Dedifferentiated amniotic fluid mesenchymal stem cell (primary cell): ENCODE results near the gene EPN1.

Experiments
- DNase-seq: peaks from one replicate; pipeline ENCODE4 v3.0.0-alpha.2; 2016; ENCODE audit errors: extremely low spot score

EPN1 gene

GRCh38 chr19:55660991-55661390, 14.0 kb upstream of the EPN1 start:
- no peak for DNase-seq

DNA sequence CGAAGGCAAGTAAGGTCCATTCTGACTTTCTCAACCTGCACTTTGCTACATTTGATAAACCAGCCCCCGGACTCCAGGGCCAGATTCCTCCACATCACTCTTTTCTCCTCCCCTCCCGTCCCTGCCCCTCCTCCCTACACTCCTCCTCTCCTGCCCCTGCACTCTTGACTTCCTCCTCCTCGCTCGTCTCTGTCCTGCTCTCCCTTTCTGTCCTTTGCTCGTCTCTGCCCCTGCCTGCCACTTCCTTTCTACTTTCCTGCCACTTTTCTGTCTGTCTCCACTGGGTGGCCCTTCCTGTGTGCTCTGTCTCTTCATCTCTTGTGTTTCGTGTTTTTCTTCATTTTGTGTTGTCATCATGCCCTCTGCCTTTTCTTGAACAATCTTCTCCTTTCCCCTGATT, 13.2 kb upstream of the EPN1 start:
- DNase-seq = no peak

- no peak for DNase-seq
Observed at GRCh38 chr19:55663846-55664536, 11.0 kb upstream of the EPN1 start.

GRCh38 chr19:55666343-55667005, 8.6 kb upstream of the EPN1 start:
- DNase-seq = no peak

GRCh38 chr19:55667006-55667381, 8.0 kb upstream of the EPN1 start:
- no peak for DNase-seq

- no peak for DNase-seq
Observed at GRCh38 chr19:55667511-55667910, 7.5 kb upstream of the EPN1 start.

GRCh38 chr19:55667958-55668357, 7.1 kb upstream of the EPN1 start:
- DNase-seq = no peak

DNA sequence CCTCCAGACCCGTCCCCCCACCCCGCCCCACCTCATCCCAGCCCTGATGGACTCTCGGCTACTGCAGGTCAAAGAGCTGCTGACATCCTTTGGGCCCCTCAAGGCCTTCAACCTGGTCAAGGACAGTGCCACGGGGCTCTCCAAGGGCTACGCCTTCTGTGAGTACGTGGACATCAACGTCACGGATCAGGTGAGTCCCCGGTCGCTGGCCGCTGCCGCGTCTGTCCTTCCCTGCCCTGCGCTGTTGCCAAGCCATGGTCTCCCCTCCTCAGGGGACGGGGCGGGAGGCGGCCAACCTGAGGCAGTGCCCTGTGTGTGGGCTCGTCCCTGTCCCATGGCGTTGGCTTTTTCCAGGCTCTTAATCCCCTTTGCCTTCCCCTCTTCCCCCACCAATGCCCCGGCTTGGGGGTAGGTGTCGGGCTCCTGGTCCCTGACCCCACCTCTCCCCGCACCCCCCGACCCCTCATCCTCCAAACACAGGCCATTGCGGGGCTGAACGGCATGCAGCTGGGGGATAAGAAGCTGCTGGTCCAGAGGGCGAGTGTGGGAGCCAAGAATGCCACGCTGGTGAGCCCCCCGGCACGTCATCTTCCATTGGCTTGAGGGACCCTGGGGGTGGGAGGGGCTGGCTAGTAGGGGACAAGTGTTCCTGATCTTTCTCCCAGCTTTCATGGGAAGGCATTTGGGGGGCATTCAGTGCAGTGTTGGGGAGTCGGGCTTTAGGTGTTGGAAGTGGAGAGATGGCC, 6.2 kb upstream of the EPN1 start:
- no peak for DNase-seq

- no peak for DNase-seq
Observed at GRCh38 chr19:55669418-55670279, 5.4 kb upstream of the EPN1 start.

- DNase-seq = no peak
Observed at GRCh38 chr19:55670280-55671053, 4.6 kb upstream of the EPN1 start.

- DNase-seq = no peak
Observed at GRCh38 chr19:55671054-55671378, 4.0 kb upstream of the EPN1 start.

DNA sequence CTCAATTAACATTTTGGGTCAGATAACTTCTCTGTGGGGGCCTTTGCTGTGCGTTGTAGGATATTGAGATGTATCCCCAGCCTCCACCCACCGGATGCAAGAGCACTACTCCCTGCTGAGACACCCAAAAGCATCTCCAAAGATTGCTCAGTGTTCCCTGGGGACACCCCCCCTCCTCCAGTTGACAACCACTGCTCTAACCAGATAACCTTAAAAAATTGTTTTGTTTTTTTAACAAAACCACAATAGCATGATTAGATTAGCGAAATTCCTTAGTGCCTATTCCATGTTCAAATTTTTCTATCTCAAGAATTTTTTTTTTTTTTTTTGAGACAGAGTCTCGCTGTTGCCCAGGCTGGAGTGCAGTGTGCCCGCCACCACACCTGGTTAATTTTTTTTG, 2.6 kb upstream of the EPN1 start:
- no peak for DNase-seq

- no peak for DNase-seq
Observed at GRCh38 chr19:55673465-55673864, 1.6 kb upstream of the EPN1 start.

DNA sequence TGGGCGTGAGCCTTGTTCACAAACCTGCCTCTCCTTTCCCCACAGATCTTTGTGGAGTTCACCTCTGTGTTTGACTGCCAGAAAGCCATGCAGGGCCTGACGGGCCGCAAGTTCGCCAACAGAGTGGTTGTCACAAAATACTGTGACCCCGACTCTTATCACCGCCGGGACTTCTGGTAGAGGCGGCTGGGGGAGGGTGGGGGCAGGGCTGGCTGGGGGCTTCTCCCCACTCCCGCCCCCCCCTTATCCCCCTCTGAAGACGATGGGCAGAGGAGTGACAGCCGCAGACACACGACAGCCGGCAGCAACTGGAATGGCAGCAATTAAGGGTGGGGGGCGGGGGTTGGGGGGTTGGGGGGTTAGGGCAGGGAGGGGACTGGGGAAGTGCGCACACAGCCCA, 1.1 kb upstream of the EPN1 start:
- no peak for DNase-seq

DNA sequence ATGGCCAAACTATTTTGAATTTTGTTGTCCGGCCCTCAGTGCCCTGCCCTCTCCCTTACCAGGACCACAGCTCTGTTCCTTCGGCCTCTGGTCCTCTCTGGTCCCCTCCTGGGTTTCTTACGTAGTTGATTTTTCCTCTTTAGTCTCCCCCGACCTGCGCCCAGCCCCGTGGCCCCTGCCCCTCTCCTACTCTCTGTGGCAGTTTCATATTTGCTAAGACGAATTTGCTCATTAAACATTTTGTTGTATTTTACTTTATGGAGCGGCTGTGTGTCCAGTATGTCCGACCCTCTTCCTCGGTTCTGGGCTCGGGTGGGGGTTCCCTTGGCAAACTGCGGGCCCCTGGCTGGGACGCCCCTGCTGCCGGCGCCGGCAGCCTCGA, 576 bp upstream of the EPN1 start:
- DNase-seq = no peak

- no peak for DNase-seq
Observed at GRCh38 chr19:55675661-55676354, 782 bp downstream of the EPN1 start.

DNA sequence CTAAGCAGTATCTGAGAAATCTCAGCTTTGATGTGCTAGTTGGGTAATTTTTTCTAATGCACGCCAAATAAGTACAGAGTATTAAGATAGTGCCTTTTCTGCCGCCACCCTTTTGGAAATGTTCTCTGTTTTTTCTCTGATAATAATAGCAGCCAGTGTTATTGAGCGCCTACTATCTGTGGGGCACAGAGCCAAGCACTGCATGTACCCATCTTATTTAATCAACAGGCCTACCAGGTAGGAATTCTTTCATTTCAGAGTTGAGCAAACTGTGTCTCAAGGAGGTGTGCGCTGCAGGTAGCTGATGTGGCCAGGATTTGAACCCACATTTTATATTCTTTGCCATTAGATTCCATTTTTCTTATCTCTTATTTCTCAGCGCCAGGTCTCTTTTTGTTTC, 1.4 kb downstream of the EPN1 start:
- DNase-seq = no peak

DNA sequence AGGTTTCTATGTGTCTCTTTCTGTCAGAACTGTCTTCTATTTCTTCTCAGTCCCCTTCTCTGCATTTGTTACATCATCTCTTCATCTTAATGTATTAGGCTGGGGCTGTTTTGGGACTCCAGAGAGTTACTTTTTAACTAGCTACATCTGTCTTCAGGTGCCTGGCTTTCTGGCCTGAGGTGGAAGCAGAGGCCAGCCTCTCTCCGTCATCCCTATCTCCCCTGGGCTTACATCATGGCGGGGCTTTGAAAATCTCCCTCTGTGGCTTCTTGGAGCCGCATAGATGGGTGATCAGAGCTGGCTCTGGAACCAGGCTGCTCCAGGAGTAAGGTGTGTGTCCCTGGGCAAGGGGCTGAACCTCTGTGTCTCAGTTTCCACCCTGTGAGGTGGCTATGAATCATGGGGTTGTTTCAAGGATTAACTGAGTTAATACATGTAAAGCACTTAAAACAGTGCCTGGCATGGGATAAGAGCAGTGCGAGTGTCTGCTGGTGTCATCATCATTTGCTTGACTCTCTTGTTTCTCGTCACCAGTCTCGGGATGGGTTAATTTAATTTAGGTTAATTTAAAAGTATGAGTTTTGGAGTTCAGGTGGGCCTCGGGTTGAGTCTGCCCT, 2.0 kb downstream of the EPN1 start:
- no peak for DNase-seq

DNA sequence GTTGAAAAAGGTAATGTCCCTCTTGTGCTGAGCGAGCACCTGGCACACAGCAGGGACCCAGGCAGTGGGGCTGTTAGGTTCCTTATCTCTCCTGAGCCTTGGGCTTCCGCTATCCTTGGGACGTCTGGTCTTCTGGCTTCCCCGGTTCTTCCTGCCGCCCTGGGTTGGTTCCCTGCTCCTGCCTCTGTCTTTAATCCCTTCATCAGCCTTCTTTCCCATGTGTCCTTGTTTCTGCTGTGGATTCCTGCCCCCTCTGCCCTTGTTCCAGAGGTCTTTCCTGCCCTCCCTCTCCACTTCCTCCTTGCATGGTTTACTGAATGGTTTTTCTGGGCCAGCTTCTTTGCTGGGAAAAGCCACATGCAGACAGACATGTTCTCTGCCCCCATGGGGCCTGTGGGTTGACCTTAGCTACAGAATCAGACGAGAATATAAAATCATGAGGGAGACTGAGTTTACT, 2.6 kb downstream of the EPN1 start:
- DNase-seq = no peak

DNA sequence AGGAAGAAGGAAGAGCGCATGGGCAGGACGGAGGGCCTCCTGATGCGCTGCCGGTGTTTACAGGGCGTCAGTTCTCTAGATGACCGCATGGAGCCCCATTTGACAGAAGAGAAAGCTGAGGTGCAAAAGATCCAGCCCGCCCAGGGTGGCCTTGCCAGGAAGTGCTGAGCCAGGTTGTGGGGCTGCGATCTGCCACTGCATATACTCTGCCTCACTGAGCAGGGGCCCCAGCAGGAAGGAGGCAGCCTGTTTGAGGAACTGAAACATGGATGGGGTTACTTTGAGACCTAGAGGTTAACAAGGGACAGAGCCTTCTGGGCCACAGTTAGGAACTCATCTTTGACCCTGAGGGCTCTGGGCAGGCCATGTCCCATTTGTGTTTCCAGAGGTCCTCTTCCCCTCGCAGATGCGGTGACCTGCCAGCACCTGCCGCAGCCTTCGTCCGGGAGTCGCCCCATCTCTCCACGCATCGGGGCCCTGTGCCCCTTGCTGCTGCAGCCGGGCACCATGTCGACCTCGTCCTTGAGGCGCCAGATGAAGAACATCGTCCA, 3.2 kb downstream of the EPN1 start:
- DNase-seq = no peak
